H1 (cell line): Measurements from ENCODE around the gene OLR1. TPM values are rescaled to one million over a fixed set of nuclear protein-coding genes. Genes with fewer than 3 reads are reported as not detected.

Experiments
- CTCF ChIA-PET: fragments of 300-600 bp; sonication (Branson Sonifier 250); formaldehyde crosslinking; loops from one replicate; lab custom pipeline; 2021; ENCODE audit not compliant: partially characterized antibody; lab: Charles Lee
- POLR2A ChIA-PET: fragments of 300-600 bp; sonication (Branson Sonifier 250); formaldehyde crosslinking; loops from one replicate; lab custom pipeline; 2021; ENCODE audit warnings: inconsistent platforms; ENCODE audit not compliant: partially characterized antibody; lab: Charles Lee
- DNase-seq, 2 experiments: peaks; one replicate each; pipeline versions ENCODE4 v3.0.0 to v3.0.0-alpha.2; 2010 to 2022; ENCODE audit warnings: low spot score in 2 of 2, low read depth in 1 of 2, mixed read lengths in 1 of 2
- FAIRE-seq: peaks from 2 replicates; lab custom pipeline; 2011; peaks lifted over from hg19 to GRCh38; lab: Jason Lieb, UNC
- H2AFZ ChIP-seq: 2 replicates; pipeline ENCODE4 v1.8.1; 2012; ENCODE audit warnings: low read length, inconsistent platforms
- H2AK5ac ChIP-seq: 2 replicates; pipeline ENCODE4 v1.6.1; 2013; ENCODE audit warnings: low read depth, low read length
- H2BK120ac ChIP-seq: replicated peaks from 2 replicates; pipeline ENCODE3; 2013; ENCODE audit warnings: low read depth, low read length, inconsistent platforms
- H2BK12ac ChIP-seq: 2 replicates; pipeline ENCODE4 v1.6.1; 2013; ENCODE audit warnings: low read depth, low read length
- H2BK15ac ChIP-seq: 2 replicates; pipeline ENCODE4 v1.6.1; 2013; ENCODE audit warnings: low read length
- H2BK20ac ChIP-seq: 2 replicates; pipeline ENCODE4 v1.6.1; 2013; ENCODE audit warnings: low read length
- H2BK5ac ChIP-seq: 2 replicates; pipeline ENCODE4 v1.6.1; 2013; ENCODE audit warnings: low read depth, low read length
- H3K14ac ChIP-seq: 2 replicates; pipeline ENCODE4 v1.6.1; 2013; ENCODE audit warnings: inconsistent platforms; ENCODE audit not compliant: insufficient read length
- H3K18ac ChIP-seq: 2 replicates; pipeline ENCODE4 v1.6.1; 2013; ENCODE audit warnings: low read length; ENCODE audit errors: extremely low read depth
- H3K23ac ChIP-seq: 2 replicates; pipeline ENCODE4 v1.6.1; 2013; ENCODE audit warnings: inconsistent platforms; ENCODE audit not compliant: insufficient read length
- H3K23me2 ChIP-seq: 2 replicates; pipeline ENCODE4 v1.6.1; 2013; ENCODE audit warnings: low read depth, low read length
- H3K27ac ChIP-seq: 2 replicates; pipeline ENCODE4 v1.6.1; 2011; ENCODE audit warnings: low read depth, low read length, inconsistent platforms
- H3K27me3 ChIP-seq, 4 experiments: replicated peaks in 1 of 4; 1 replicate in 1 of 4; 2 replicates in 3 of 4; pipeline versions ENCODE4 v1.6.1 to v1.8.1; 2011 to 2013; ENCODE audit warnings: low read length in 3 of 4, mild to moderate bottlenecking in 3 of 4, inconsistent platforms in 2 of 4, mixed read lengths in 2 of 4, moderate library complexity in 1 of 4; ENCODE audit not compliant: control insufficient read depth in 3 of 4, insufficient read depth in 3 of 4; ENCODE audit errors: extremely low read depth in 1 of 4
- H3K36me3 ChIP-seq, 4 experiments: 2 replicates each; pipeline versions ENCODE4 v1.6.1 to v1.8.1; 2011 to 2013; ENCODE audit warnings: mild to moderate bottlenecking in 4 of 4, low read length in 3 of 4, moderate library complexity in 2 of 4, control low read depth in 1 of 4, inconsistent platforms in 1 of 4; ENCODE audit not compliant: insufficient read depth in 4 of 4, control insufficient read depth in 2 of 4
- H3K4ac ChIP-seq: replicated peaks from 2 replicates; pipeline ENCODE3; 2013; ENCODE audit warnings: low read length, low read depth, mixed read lengths, inconsistent platforms; ENCODE audit not compliant: insufficient read length
- H3K4me1 ChIP-seq, 4 experiments: replicated peaks in 1 of 4; 1 replicate in 1 of 4; 2 replicates in 3 of 4; pipeline versions ENCODE4 v1.6.1 to v1.8.1; 2011 to 2013; ENCODE audit warnings: low read length in 3 of 4, inconsistent platforms in 2 of 4, mixed read lengths in 1 of 4; ENCODE audit not compliant: insufficient read depth in 4 of 4, control insufficient read depth in 3 of 4
- H3K4me2 ChIP-seq, 2 experiments: 2 replicates each; pipeline versions ENCODE4 v1.6.1 to v1.8.1; 2011 to 2013; ENCODE audit warnings: low read depth in 2 of 2, low read length in 2 of 2, control low read depth in 1 of 2, inconsistent platforms in 1 of 2, mild to moderate bottlenecking in 1 of 2; ENCODE audit not compliant: insufficient read depth in 1 of 2
- H3K4me3 ChIP-seq, 4 experiments: fragments of 200-600, 300-600 bp in 1 of 4; sonication (generic), shearing (Covaris generic), sonication (Bioruptor Twin) in 1 of 4; 2 replicates each; pipeline versions ENCODE4 v1.5.1 to v1.8.1; 2011 to 2016; ENCODE audit warnings: low read length in 4 of 4, low read depth in 3 of 4, control low read depth in 2 of 4, inconsistent platforms in 2 of 4, mild to moderate bottlenecking in 2 of 4, mixed read lengths in 1 of 4, moderate library complexity in 1 of 4; ENCODE audit not compliant: insufficient read depth in 2 of 4; ENCODE audit errors: extremely low read depth in 1 of 4
- H3K56ac ChIP-seq: replicated peaks from 2 replicates; pipeline ENCODE3; 2013; ENCODE audit warnings: low read depth, mild to moderate bottlenecking, mixed read lengths, low read length, inconsistent platforms; ENCODE audit not compliant: insufficient read length
- H3K79me1 ChIP-seq: 2 replicates; pipeline ENCODE4 v1.6.1; 2013; ENCODE audit warnings: low read depth, low read length, control low read depth
- H3K79me2 ChIP-seq, 2 experiments: 2 replicates each; pipeline versions ENCODE4 v1.6.1 to v1.8.1; 2012 to 2013; ENCODE audit warnings: low read length in 2 of 2, mild to moderate bottlenecking in 2 of 2, inconsistent platforms in 1 of 2; ENCODE audit not compliant: insufficient read depth in 2 of 2, control insufficient read depth in 1 of 2
- H3K9ac ChIP-seq, 4 experiments: replicated peaks in 1 of 4; 1 replicate in 1 of 4; 2 replicates in 3 of 4; pipeline versions ENCODE4 v1.6.1 to v1.8.1; 2011 to 2013; ENCODE audit warnings: low read depth in 3 of 4, low read length in 3 of 4, control low read depth in 2 of 4, mild to moderate bottlenecking in 2 of 4, moderate library complexity in 2 of 4, inconsistent platforms in 1 of 4; ENCODE audit errors: extremely low read depth in 1 of 4
- H3K9me3 ChIP-seq, 2 experiments: 2 replicates each; pipeline versions ENCODE4 v1.6.1 to v1.8.1; 2012 to 2013; ENCODE audit warnings: mild to moderate bottlenecking in 2 of 2, moderate library complexity in 2 of 2, control low read depth in 1 of 2, inconsistent platforms in 1 of 2, low read depth in 1 of 2, low read length in 1 of 2, mixed read lengths in 1 of 2; ENCODE audit not compliant: insufficient read depth in 2 of 2
- H4K20me1 ChIP-seq, 2 experiments: replicated peaks in 1 of 2; 2 replicates each; pipeline versions ENCODE3 to v1.8.1; 2011 to 2013; ENCODE audit warnings: inconsistent platforms in 2 of 2, low read length in 2 of 2, mild to moderate bottlenecking in 1 of 2; ENCODE audit not compliant: insufficient read depth in 2 of 2, control insufficient read depth in 1 of 2
- H4K5ac ChIP-seq: 2 replicates; pipeline ENCODE4 v1.6.1; 2013; ENCODE audit warnings: low read length, low read depth, mixed read lengths, inconsistent platforms; ENCODE audit not compliant: insufficient read length
- H4K8ac ChIP-seq: 2 replicates; pipeline ENCODE4 v1.8.0; 2013; ENCODE audit warnings: mild to moderate bottlenecking, moderate library complexity, low read length, inconsistent platforms; ENCODE audit not compliant: insufficient read depth; ENCODE audit errors: extremely low read depth
- H4K91ac ChIP-seq: replicated peaks from 2 replicates; pipeline ENCODE3; 2013; ENCODE audit warnings: low read length, mixed read lengths, inconsistent platforms; ENCODE audit not compliant: insufficient read length
- BRCA1 ChIP-seq: IDR thresholded peaks from 2 replicates; pipeline ENCODE4 v1.6.1; 2012; ENCODE audit warnings: low read depth, low read length, improper control_type of control experiment
- CBX8 ChIP-seq: fragments of 300-800, 300-1000 bp; sonication (generic); IDR thresholded peaks from 2 replicates; pipeline ENCODE4 v1.7.1; 2016; ENCODE audit warnings: low read depth, low read length, borderline replicate concordance
- CEBPB ChIP-seq: IDR thresholded peaks from 2 replicates; pipeline ENCODE4 v1.6.1; 2012; ENCODE audit warnings: low read depth, low read length
- POLR2A ChIP-seq, 2 experiments: IDR thresholded peaks; 1 replicate in 1 of 2; 2 replicates in 1 of 2; pipeline ENCODE4 v1.6.1; 2011; ENCODE audit warnings: low read depth in 2 of 2, low read length in 2 of 2, mild to moderate bottlenecking in 2 of 2; ENCODE audit errors: control extremely low read depth in 1 of 2
- RXRA ChIP-seq: IDR thresholded peaks from 2 replicates; pipeline ENCODE4 v1.6.1; 2011; ENCODE audit warnings: low read depth, mild to moderate bottlenecking, low read length, moderate library complexity; ENCODE audit not compliant: insufficient read depth
- WGBS, 2 experiments: shearing (Covaris generic) in 1 of 2; methylation state at CpG; one replicate each; pipeline versions ENCODE4 v1.1.6 to v1.1.7; 2013 to 2015; ENCODE audit warnings: low lambda C conversion rate in 2 of 2, mixed read lengths in 2 of 2, inconsistent platforms in 1 of 2, low coverage in 1 of 2, missing lambda C conversion rate in 1 of 2; ENCODE audit not compliant: insufficient replicate concordance in 2 of 2, insufficient coverage in 1 of 2, insufficient read length in 1 of 2; ENCODE audit errors: extremely low coverage in 1 of 2, missing lambda C conversion rate in 1 of 2; 5-methylcytosine and 5-hydroxymethylcytosine counted together
- polyA plus RNA-seq, 7 experiments: library from polyadenylated mRNA; depleted of rRNA in 3 of 7; stranded (reverse) in 5 of 7; unstranded in 2 of 7; fragments of >200 nt in 5 of 7; fragments of 200-250 nt in 2 of 7; gene quantifications; 1 replicate in 5 of 7; 2 replicates in 1 of 7; 4 replicates in 1 of 7; pipeline versions ENCODE4 v1.2.1 to v1.2.3, GENCODE V29; 2011 to 2013; ENCODE audit warnings: missing spikeins in 2 of 7, mixed read lengths in 2 of 7
- total RNA-seq: library from RNA; stranded (reverse); fragmentation: NEBNext Ultra II Directional; extraction: Animal tissue kit (Norgen Biotek cat#: 25700); gene quantifications from 2 replicates; pipeline ENCODE4 v1.2.1, GENCODE V29; 2021

OLR1 gene
- total and polyA plus RNA-seq, 2 of the 8 experiments (the other 6 are each of a cell fraction or from before 2014, with no cell fraction given), result not detected

DNA sequence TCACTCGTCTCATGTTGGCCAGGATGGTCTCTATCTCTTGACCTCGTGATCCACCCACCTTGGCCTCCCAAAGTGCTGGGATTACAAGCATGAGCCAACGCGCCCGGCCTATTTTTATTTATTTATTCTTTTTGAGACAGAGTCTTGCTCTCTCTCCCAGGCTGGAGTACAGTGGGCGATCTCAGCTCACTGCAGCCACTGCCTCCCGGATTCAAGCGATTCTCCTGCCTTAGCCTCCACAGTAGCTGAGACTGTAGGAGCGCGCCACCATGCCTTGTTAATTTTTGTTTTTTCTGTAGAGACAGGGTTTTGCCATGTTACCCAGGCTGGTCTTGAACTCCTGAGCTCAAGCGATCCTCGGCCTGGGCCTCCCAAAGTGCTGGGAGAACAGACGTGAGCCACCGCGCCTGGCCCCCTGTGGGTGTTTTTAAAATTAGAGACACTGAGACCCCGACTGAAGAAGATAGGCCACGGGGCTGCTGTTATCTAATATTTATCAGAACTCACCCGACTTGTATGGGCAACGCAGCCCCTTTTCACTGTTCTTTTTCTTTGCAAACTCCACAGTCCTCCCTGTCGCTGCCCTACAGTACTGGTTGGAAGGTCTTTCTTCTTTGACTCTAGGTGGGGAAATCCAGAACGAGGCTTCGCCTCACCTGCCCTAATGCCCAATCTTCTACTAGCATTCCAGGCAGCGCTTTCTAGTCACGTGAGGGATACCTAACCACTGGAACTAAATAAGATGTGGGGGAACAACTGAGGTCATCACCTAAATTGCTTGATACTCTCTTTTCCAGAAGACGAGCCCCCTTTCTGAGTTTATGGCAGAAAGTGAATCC lies 39.4 kb upstream of the OLR1 start:
- H3K27ac ChIP-seq, result no peak overlapping the region
- FAIRE-seq, result no peak
- no peak overlapping the region for H2BK120ac ChIP-seq
- H3K4me3 ChIP-seq, result no peak overlapping the region
- no peak overlapping the region for H2BK15ac ChIP-seq
- POLR2A ChIA-PET, result interaction anchor here (0.7 kb wide), 1 partner anchor 9 kb away, joined by 4 read pairs; no protein-coding TSS in a partner anchor
- no peak overlapping the region for H3K23ac ChIP-seq
- H4K8ac ChIP-seq, result no peak overlapping the region
- no peak overlapping the region for H3K14ac ChIP-seq
- H3K4ac ChIP-seq, result no peak overlapping the region
- no peak overlapping the region for H2BK20ac ChIP-seq
- H2AK5ac ChIP-seq, result no peak overlapping the region
- CTCF ChIA-PET, result interaction anchor here (1.0 to 2.3 kb wide), 3 partner anchors 16 to 58 kb away, joined by 4 to 5 read pairs (median 5); no protein-coding TSS in a partner anchor
- H3K79me1 ChIP-seq, result peaks cover 2% of the 10 kb centered on the region; the same call in 1 of the 2 replicates
- no peak overlapping the region for H4K91ac ChIP-seq
- no peaks in the 10 kb centered on the region for H4K20me1 ChIP-seq
- H3K9ac ChIP-seq, result no peak overlapping the region
- H2AFZ ChIP-seq, result no peak overlapping the region
- WGBS, 2 experiments, result 93% methylated on average over 24 of the region's 25 CpGs; no CpG with 5 or more reads in 1 of the 2 experiments
- H2BK12ac ChIP-seq, result peak overlapping the region; percentile 45; the same call in 1 of the 2 replicates
- no peaks in the 10 kb centered on the region for H3K9me3 ChIP-seq
- DNase-seq, result no peak
- H3K56ac ChIP-seq, result no peak overlapping the region
- H4K5ac ChIP-seq, result no peak overlapping the region
- H3K4me2 ChIP-seq, result peak overlapping the region in 1 of 2 experiments; percentile 72; a peak in 1 of 4 replicates
- peaks cover 8% of the 10 kb centered on the region for H3K23me2 ChIP-seq
- H3K18ac ChIP-seq, result no peak overlapping the region
- peaks cover 0 to 10% (median 3%) of the 10 kb centered on the region in 4 experiments; a peak in 5 of 7 replicates for H3K4me1 ChIP-seq
- TF ChIP-seq CEBPB (no peak), CBX8 (no peak), POLR2A (IDR thresholded peaks at IDR 0.05; ENCODE audit: control extremely low read depth in 1 of 2, low read depth in 2 of 2, low read length in 2 of 2) (no peak), BRCA1 (no peak), RXRA (no peak)
- no peaks in the 10 kb centered on the region for H3K36me3 ChIP-seq
- peaks cover 0 to 27% of the 10 kb centered on the region in 2 experiments; a peak in 3 of 4 replicates for H3K79me2 ChIP-seq
- H3K27me3 ChIP-seq, result no peaks in the 10 kb centered on the region
- no peak overlapping the region for H2BK5ac ChIP-seq
